AG09309 (cell line): Measurements from ENCODE around the gene RNF133.

ENCODE experiments used
- DNase-seq: peaks from one replicate; pipeline ENCODE4 v3.0.0-alpha.2; 2010; ENCODE audit warnings: low read depth
- H3K4me3 ChIP-seq: 2 replicates; pipeline ENCODE4 v1.5.1; 2011; ENCODE audit warnings: mild to moderate bottlenecking, low read depth, low read length, moderate library complexity; ENCODE audit not compliant: control insufficient read depth
- CTCF ChIP-seq: IDR thresholded peaks from 2 replicates; pipeline ENCODE4 v1.5.1; 2011; ENCODE audit warnings: mild to moderate bottlenecking, low read depth, low read length, inconsistent platforms; ENCODE audit not compliant: insufficient read depth, control insufficient read depth; ENCODE audit errors: missing control alignments

The RNF133 gene

GRCh38 chr7:122699017-122699416 is at the start of gene RNF133:
Gene RNF133 (minus strand): TSS chr7:122699117. CDS start chr7:122698918, 199 bp downstream.
- no peak for TF ChIP-seq CTCF
- no peak for DNase-seq
- H3K4me3 ChIP-seq, result no peak within 1 kb of the TSS

GRCh38 chr7:122748195-122748594 is 49.3 kb upstream of the RNF133 start:
- no peak overlapping the region for H3K4me3 ChIP-seq
- DNase-seq, result no peak
- TF ChIP-seq CTCF, result no peak

DNA sequence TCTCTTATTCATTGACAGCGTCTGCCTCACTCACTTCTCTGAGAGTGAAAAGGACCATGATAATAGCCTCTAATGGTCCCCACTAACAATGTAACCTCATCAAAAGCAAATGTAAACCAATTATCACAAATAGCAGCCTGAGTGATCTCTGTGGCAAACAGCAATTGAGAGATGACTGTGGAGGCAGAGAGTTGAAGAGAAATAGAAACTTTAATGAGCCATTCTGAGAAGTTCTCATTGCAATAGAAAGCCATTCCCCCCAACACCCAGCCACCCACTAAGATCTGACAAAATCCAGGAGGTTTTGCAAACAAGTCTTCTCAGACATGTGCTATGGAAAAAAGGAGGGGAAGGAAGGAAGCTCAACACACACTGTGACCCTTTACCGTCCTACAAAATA is 48.0 kb upstream of the RNF133 start:
- TF ChIP-seq CTCF, result no peak
- DNase-seq, result no peak
- H3K4me3 ChIP-seq, result no peak overlapping the region

GRCh38 chr7:122743211-122743610 is 44.3 kb upstream of the RNF133 start:
- DNase-seq, result no peak
- no peak for TF ChIP-seq CTCF
- no peak overlapping the region for H3K4me3 ChIP-seq

GRCh38 chr7:122738947-122739346 is 40.0 kb upstream of the RNF133 start:
- no peak overlapping the region for H3K4me3 ChIP-seq
- no peak for TF ChIP-seq CTCF
- DNase-seq, result no peak

GRCh38 chr7:122736183-122736582 is 37.3 kb upstream of the RNF133 start:
- no peak overlapping the region for H3K4me3 ChIP-seq
- no peak for TF ChIP-seq CTCF
- no peak for DNase-seq

- no peak for TF ChIP-seq CTCF
- no peak overlapping the region for H3K4me3 ChIP-seq
- no peak for DNase-seq
Measured at GRCh38 chr7:122727759-122728158, 28.8 kb upstream of the RNF133 start.
